Hepatocyte (in vitro differentiated cells): Measurements from ENCODE around the gene BIK.

Source experiments
- CTCF ChIP-seq: fragments of 200-600 bp; sonication (generic); IDR thresholded peaks from 2 replicates; pipeline ENCODE4 v1.5.1; 2016; ENCODE audit warnings: antibody characterized with exemption, mild to moderate bottlenecking; ENCODE audit not compliant: poor library complexity
- EZH2 ChIP-seq: fragments of 200-600 bp; sonication (generic); IDR thresholded peaks from 2 replicates; pipeline ENCODE4 v1.6.1; 2016; ENCODE audit warnings: antibody characterized with exemption, mild to moderate bottlenecking, borderline replicate concordance

GRCh38 chr22:43152003-43152356 is 41.4 kb downstream of the BIK start:
- TF ChIP-seq EZH2 (no peak), CTCF (no peak)
